T-helper 2 cell (primary cell): ENCODE measurements around the gene NCCRP1.

Experiments used
- DNase-seq, 5 experiments: peaks; one replicate each; pipeline versions ENCODE4 v3.0.0 to v3.0.0-alpha.2; 2012 to 2022

NCCRP1 gene

GRCh38 chr19:39165857-39166256, 30.9 kb upstream of the NCCRP1 start:
- DNase-seq: no peak

- no peak for DNase-seq
Measured at GRCh38 chr19:39166571-39167391, 30.0 kb upstream of the NCCRP1 start.

GRCh38 chr19:39167461-39168257, 29.1 kb upstream of the NCCRP1 start:
- DNase-seq: no peak

GRCh38 chr19:39168258-39169142, 28.3 kb upstream of the NCCRP1 start:
- no peak for DNase-seq

DNA sequence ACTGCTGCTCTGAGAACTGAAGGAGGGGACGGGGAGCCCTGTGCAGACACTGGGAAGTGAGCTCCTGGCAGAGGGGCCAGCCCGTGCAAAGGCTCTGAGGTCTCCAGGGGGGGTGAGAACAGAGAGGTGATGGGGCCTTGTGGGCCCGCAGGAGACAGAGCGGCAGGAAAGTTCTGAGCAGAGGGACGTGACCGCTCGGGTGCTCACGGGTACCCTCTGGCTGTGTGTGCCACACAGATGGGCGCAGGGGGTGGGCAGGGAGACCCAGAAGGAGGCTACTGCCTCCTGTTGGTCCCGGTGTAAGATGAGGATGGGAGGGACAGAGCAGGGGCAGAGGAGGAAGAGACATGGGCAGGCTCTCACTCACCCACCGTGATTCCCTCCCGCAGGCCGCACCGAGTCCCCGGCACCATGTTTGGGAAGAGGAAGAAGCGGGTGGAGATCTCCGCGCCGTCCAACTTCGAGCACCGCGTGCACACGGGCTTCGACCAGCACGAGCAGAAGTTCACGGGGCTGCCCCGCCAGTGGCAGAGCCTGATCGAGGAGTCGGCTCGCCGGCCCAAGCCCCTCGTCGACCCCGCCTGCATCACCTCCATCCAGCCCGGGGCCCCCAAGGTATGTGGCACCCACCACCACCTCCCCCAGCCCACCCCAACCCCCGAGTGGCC, 27.5 kb upstream of the NCCRP1 start:
- no peak for DNase-seq

- DNase-seq: no peak
Measured at GRCh38 chr19:39170386-39171231, 26.2 kb upstream of the NCCRP1 start.

DNA sequence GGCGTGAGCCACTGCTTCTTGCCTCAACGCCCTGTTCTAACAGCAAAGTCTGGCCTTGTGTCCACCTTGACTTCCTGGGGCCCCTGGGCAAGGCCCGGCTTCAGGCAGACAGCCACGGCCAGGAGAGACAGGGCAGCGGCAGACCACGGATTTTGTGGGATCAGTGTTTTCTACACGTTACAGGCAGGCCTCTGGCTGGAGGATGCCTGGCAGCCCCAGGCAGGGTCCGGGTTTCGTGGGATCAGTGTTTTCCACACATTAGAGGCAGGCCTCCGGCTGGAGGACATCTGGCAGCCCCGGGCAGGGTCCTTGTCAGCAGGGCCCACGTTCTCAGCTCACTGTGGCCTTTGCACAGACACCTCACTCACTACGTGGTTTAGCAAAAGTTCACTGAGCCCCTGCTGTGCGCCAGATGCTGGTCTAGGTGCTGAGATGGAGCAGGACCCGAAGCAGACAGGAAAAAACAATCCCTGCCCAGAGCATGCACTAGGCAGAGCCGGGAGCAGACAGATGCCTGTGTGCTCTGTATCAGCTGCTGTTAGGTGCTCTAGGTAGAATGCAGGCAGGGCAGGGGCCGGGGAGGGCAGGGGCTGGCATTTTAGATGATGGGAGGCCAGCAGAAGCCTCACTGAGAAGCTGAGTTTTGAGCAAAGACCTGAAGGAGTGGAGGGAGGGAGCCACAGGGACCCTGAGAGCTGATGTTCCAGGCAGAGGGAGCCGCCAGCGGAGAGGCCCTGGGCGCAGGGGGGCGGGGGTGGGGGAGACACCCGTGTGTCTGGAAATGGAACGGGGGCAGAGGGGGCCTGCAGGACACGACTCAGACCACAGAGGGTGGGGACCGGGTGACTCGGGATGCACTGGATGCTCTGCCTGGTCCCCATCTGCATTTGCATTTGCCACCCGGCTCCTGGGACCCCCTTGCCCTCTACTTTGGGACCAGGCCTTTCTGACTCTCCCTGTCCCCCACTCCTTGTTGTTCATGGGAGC, 25.0 kb upstream of the NCCRP1 start:
- DNase-seq: no peak

DNA sequence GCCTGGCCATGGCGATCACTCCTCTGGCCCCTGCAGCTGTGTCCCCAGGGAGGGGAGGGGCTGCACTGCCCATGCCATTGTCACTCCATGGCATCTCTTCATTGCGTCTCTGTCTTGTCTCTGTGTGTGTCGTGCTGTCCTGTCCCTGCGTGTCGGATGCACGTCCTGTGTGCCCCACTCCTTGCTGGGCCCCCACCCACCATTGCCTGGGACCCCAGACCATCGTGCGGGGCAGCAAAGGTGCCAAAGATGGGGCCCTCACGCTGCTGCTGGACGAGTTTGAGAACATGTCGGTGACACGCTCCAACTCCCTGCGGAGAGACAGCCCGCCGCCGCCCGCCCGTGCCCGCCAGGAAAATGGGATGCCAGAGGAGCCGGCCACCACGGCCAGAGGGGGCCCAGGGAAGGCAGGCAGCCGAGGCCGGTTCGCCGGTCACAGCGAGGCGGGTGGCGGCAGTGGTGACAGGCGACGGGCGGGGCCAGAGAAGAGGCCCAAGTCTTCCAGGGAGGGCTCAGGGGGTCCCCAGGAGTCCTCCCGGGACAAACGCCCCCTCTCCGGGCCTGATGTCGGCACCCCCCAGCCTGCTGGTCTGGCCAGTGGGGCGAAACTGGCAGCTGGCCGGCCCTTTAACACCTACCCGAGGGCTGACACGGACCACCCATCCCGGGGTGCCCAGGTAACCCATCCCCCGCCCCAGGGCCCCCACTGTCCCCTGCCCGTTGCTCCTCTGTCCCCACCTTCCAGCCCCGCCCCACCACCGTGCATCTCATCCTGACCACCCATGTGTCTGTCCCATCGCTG, 23.9 kb upstream of the NCCRP1 start:
- no peak for DNase-seq

DNA sequence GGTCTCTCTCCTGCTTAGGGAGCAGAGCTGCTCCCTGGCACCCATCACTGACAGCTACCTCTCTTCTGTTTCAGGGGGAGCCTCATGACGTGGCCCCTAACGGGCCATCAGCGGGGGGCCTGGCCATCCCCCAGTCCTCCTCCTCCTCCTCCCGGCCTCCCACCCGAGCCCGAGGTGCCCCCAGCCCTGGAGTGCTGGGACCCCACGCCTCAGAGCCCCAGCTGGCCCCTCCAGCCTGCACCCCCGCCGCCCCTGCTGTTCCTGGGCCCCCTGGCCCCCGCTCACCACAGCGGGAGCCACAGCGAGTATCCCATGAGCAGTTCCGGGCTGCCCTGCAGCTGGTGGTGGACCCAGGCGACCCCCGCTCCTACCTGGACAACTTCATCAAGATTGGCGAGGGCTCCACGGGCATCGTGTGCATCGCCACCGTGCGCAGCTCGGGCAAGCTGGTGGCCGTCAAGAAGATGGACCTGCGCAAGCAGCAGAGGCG, 23.2 kb upstream of the NCCRP1 start:
- DNase-seq: no peak

DNA sequence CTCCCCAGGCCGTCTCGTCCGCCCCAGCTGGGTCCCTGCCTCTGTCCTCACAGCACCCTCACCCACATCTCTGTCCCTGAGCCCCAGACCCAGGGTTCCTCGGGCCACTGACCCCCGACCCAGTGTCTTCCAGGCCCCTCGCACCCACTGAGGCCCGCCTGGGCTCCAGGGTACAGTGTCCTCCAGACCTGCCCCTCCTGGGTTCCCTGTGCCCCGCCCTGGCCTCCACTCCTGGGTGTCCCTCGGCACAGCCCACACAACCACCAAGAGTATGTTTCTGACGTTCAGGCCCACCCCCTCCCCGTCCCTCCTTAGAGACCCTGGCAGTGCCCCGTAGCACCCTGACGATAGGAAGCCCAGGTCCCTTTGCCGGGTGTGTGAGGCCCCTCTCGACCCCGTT, 22.6 kb upstream of the NCCRP1 start:
- DNase-seq: no peak

DNA sequence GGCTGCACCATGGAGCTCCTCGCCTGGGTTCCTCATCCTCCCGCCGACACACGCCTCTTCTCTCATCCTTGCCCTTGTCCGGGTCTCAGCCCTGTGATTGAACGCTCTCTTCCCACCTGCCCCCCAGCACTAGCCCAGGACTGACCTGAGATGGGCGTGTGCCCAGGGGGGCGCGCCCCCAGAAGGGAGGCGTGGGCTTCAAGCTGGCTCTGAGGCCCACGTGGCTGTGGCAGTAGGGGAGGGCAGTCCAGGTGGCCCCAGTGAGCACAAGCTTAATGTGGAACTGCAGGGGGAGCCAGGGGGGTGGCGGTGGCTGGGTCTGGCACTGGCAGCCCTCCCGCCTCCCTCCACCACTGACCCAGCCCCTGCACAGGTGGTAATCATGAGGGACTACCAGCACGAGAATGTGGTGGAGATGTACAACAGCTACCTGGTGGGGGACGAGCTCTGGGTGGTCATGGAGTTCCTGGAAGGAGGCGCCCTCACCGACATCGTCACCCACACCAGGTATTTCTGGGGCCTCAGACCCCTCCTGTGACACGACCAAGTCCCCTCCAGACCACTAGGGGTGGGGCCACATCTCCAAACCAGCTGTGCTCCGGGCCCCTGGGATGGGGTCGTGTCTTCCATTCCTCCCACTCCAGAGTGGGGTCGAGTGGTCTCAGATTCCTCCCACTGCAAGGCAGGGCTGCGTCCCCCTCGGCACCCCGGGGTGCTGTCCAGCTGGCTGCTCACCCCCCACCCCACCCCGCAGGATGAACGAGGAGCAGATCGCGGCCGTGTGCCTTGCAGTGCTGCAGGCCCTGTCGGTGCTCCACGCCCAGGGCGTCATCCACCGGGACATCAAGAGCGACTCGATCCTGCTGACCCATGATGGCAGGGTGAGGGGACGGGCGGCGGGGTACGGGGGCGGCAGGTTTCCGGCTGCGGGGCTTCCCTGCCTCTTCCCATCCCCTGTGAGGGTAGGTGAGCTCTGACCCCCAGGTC, 21.9 kb upstream of the NCCRP1 start:
- no peak for DNase-seq

GRCh38 chr19:39175564-39175963, 21.2 kb upstream of the NCCRP1 start:
- no peak for DNase-seq

DNA sequence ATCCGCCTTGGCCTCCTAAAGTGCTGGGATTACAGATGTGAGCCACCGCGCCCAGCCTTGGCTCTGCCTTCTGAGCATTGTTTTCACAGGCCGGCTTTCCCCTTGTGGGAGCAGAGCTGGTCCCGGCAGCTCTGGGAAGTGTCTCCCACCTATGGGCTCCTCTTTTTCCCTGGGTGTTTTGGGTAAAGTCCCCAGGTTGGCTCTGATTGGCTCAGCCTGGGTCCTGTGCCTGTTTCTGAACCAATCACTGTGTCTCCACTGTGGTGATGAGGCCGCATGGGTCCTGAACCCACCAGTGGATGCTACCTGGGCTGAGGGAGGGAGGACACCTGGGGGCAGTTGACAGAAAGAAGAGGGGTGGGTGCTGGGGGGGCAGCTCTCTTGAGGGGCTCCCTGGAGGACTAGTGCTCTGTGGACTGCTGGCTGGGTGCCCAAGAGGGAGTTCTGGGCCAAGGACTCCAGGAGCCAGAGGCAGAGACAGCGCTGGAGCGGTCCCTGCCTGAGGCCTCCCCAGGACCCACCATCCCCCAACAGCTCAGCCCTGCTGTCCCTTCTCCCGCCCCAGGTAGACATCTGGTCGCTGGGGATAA, 19.6 kb upstream of the NCCRP1 start:
- no peak for DNase-seq

GRCh38 chr19:39177736-39178135, 19.0 kb upstream of the NCCRP1 start:
- no peak for DNase-seq

- no peak for DNase-seq
Measured at GRCh38 chr19:39178296-39179006, 18.3 kb upstream of the NCCRP1 start.

DNA sequence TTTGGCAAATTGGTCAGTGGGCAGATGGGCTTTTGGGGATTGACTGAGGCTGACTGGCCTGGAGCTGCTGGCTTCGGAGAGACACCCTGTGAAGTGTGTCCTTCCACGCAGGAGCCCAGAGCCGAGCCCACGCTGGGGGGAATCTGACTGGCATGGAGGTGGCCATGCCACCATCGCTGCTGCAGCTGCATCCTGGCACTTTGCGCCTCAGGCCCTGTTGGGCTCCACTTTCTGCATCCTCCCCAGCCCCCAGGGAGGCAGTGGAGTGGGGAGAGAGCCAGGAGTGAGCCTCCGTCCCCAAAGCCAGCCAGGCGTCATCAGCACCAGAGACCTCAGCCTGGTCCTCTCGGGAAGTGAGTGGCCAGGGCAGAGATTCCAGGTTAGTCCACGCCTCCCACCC, 17.0 kb upstream of the NCCRP1 start:
- DNase-seq: no peak

DNA sequence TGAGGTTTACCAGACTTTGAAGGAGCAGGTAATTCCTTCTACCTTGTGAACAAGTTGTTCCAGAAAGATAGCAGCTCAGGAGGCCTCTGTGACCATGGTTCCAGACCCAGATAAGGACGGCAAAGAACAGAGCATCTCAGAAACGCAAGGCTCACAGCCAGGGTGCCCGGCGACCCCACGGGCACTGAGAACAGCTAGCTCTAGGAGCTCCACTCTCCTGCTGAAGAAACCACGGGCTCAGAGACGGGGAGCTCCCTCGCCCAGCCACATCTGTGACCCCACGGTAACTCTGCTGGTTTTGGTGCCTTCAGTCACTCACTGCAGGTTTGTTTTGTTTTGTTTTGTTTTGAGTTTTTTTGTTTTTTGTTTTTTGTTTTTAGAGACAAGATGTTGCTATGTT, 16.0 kb upstream of the NCCRP1 start:
- DNase-seq: no peak
